Nucleus accumbens (tissue), 56 donors: ENCODE measurements around the gene TMPRSS4.

ENCODE experiments used
- DNase-seq, 56 donors: peaks; one replicate each; lab custom pipeline; 2025; lab: John Stamatoyannopoulos, UW

TMPRSS4 gene

DNA sequence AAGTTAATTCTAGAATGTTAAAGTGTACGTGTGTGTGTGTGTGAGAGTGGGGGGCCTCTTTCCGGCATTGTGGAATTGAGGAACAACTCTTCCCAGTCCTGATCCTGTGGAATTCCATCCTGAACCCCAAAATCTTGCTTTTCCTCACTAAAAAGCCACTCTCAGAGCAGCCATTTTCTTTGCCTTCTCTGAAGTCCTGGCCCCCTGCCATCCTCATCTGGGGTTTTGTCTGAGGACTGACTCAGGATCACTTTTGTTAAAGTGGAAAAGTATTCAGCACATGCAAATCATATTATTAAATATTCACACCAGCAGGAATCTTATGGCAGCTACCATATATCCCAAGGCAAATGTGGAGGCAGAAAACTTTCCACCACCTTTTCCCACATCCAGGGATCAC, 72.0 kb downstream of the TMPRSS4 start:
- DNase-seq = peak in 2 of 56 donors; percentile 11 to 24

DNA sequence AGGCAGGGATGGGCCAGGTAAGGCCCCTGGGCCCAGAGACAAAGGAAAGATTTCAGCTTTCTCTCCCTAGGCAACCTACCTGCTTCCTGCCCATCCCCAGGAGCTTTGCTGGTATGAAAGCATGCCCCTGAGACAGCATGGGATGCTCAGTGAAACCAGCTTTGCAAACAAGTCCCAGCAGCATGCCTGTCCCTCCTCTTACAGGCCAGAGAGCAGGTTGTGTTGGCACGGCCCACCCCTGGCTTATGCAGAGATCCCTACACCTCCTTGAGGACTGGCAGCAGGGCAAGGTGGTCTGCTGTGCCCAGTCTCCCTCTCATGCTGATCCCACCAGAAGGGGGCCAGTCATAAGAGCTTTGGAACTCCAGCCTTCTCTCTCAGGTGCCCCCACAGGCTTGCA, 72.6 kb downstream of the TMPRSS4 start:
- no peak for DNase-seq

DNA sequence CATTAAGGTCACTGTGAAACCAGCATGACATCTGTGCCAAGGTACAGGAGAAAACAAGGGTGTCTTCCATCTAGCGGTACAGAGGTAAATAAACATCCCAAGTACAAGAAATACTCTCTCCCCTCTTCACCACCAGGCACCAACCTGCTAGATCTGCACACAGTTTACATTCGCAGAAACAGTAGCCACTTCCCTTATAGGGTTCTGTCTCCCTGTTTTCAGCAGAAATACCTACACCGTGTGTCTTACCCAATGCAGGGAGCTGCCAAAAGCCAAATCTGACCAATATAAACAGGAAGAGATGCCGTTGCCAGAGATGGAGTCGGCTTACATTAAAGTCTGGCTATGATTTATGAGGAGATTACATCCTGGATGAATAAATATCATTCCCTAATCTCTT, 74.6 kb downstream of the TMPRSS4 start:
- DNase-seq = no peak

DNA sequence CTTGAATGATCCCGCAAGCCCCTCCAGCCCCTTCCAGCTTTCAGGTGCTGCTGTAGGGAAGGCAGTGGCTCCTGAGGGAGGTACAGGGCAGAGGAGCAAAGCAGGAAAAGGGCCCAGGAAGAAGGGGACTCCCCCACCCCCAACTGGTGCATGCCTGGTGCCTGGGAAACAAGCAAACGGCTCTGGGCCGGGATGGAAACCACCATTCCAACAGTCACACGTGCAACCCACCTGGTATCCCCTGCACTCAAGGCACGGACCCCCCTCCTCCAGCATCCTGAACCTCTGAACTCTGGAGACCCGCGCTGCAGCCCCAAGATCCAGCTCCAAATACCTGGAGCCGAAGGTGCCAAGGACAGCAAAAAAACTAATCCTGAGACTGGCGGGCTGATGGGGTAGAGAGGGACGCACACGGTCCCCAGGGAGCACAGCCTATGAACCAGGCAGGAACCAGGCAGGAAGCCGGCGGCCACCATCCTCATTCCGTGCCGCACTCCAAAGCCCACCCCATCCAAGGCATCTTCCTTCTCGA, 75.2 kb downstream of the TMPRSS4 start:
- no peak for DNase-seq

DNA sequence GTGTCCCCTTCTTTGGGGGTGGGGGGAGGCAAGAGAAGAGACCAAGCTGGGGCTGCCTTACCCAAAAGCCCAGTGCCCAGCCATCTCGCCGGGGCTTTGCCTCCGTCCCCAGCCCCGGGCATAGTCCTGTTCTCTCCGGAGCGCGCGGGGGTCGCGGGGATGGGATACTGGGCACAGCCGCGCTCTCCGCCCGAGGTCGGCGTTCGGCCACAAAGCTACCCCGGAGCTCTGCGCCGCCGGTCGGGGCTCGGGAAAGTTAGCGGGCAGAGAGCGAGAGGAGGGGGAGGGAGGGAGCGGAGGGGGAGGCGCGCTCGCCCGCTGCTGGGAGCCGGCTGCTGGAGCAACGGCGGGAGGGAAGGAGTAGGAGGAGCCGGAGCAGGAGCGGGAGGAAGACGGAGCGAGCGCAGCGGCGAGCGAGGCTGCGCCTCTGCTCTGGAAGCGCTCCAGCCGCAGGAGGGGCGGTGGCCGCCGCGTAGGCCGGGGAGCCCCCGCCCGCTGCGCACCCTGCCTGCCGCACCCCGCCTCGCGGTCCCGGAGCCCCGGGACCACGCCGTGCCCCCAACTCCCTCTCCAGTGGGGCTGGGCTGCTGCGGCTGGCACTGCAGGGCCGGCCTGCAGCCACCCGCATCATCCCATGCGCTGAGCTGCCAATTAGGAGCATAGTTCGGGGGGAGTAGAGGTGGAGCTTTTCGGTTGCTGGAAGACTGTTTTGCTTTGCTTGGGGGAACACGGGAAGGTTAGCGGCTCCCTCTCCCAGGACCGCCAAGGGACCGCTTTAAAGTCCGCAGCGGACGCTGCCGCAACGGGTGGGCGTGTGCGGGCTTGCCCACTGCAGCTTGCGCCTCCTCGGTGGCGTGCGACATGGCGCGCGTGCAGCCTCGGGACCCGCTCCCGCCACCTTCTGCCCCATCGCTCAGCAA, 75.9 kb downstream of the TMPRSS4 start, which contains the start of gene SCN4B:
Gene SCN4B, minus strand, starts transcription at position 272 of the 920 bp plus-strand sequence. Its CDS starts 150 bp downstream, at position 122.
- peak in 45 of 56 donors; percentile 13 to 84 (median 51) for DNase-seq

DNA sequence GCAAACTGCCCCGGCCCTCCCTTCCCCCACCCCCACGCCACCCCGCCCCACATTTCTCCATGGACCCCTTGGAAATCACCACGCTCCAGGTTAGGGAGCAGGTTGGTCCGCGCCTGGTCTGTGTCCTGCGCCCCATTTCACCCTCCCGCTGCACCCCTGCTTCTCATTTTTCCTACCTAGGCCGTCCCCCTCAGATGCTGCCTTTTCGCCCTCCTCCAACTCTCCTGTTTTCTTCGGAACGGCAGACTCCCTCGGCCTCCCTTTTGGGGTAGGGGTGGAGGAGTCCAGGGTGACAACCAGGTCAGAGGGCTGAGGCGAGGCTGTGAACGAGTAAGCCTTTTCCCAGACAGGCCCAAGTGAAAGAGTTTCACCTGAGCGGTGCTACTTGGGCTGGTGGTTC, 76.6 kb downstream of the TMPRSS4 start:
- DNase-seq = no peak

DNA sequence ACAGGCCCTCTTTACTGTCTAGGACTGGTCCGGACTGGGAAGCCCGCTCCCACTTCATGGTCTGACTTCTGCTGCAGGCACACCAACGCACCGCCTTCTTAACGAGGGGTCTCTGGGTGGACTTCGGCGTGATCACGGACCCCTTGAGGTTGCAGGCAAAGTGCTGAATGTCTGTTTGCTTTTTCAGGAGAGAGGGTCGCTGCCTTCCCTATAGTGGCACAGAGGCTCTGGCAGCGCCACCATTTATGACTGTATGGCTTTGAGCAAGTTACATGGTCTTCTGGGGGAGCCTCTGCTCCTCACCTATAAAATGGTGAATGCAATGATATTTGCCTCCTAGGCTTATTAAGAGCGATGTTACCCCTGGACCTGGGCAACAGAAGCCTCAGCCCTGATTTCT, 77.1 kb downstream of the TMPRSS4 start:
- no peak for DNase-seq

DNA sequence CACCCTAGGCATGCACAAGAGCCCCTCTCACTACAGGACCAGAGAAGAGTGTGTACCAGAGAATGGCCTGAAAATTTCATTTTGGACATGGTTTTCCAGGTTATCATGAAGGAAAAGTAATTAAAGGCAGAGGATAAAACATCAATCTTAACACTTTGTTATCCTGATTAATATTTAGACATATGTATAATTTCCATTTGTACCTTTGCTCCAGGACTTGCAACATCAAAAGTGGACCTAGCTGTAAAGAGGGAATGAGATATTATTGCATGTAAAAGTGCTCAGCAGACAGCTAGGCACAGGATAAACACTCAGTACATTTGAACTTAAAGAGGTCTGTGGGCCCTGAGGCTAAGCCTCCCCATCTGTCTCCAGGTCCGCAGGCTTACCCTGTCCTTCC, 77.8 kb downstream of the TMPRSS4 start:
- no peak for DNase-seq

DNA sequence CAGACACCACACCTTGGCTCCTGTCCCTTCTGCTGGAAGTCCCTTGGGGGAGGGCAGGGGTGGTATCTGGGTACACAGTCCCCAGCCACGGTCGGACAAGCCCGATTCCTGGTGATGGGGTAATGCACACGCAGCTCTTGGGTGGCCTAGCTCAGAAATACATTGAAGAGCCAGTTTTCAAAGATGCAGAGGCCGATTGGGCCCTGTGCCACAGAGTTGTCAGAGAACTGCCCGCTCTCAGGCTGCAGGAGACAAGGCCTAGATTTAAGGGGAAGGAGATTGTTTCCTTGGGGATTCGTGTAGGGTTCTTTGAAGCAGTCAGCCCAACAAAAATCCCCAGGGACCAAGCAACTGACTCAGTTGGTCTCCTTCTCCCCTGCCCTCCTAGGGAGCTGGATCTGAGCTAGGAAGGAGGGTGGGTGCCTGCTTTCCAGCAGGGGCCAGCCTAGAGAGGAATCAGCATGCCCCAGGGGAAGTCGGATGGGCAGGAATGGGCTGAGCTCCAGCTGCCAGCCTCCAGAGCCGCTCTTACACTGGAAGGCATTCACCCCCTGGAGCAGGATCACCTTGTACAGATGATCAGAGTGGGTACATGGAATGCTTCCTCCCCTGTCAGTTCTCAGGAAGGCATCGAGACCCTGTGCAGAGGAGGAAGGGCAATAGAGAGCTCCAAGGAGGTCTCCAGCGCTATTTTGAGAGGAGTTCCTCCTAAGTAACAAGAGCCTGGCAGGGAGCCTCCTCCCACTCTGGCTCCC, 79.1 kb downstream of the TMPRSS4 start:
- no peak for DNase-seq

DNA sequence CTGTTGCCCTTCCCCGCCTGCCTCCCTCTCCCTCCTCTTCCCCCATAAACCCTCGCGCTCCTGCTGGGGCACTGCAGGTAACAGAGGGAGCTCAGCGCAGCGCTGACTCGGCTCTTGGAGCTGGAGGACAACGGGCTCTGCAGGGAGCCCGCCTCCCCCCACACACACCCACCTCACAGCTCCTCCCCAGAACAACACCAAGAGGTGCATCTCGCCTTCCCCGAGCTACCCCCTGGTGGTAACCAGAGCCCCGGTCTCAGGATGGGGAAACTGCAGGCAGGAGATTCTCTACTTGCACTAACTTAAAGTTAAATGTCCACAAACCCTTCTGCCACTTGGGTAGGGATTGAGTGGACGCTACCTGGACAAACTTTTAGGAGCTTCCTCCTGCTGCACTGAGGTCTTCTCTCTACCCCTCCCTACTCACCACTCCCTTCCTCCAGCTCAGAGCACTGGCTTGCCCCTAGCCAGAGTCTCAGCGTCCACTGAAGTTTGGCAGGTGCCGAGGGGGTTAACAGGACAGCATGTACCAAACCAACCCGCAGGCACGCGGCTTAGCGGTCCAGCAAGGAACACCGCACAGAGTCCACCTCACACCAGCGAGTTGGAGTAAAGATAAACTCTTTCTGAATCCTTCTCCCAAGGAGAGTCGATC, 79.8 kb downstream of the TMPRSS4 start:
- DNase-seq = peak in 7 of 56 donors; percentile 15 to 50 (median 32)

DNA sequence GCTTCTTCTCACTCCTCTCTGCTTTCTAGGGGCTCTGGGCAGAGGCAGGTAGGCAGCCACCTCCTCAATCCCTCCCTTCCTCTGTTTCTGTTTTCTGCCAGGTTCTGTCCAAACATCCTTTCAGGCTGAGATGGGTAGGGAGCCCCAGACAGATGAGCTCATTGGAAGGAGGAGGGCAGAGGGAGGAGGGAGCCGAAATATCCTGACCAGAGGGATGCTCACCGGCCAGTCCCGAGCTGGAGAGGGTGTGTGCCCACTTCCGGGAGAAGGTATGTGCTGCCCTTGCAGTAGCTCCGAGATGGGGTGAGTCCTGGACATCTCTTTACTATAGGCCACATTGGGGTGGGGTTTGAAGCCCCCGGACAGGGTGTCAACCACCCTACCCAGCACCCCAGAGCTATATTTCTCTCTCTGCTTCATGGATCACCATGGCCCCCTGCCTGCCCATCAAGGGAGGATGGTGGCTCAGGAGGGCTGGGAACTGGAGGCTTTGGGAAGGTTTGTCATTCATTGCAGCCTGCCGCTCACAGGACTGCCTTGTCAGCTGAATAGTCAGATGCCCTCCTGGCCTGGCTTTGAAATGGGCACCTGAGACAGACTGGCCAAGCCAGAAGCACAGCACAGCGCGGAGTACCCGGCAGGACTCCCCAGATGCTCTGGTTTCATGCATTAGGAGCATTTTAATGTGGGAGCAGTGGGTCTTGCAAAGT, 80.5 kb downstream of the TMPRSS4 start:
- DNase-seq = no peak

DNA sequence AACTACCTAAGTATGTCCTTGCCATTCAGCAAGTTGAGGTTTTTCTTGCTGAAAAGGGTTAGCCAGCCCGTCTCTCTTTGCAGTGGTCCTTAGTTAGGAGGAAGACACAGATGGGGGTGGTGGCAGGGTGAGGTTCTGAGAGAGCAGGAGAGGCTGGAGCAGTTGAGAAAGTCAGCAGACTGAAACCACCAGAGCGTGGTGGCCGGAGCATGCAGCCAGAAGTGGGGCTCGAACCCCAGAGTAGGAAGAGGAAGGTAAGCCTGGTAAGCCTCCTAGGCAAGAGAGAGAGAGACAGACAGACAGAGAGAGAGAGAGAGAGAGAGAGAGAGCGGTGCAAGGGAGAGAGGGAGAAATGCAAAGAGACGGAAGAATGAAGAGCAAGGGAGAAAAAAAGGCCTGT, 84.9 kb downstream of the TMPRSS4 start:
- DNase-seq = no peak

DNA sequence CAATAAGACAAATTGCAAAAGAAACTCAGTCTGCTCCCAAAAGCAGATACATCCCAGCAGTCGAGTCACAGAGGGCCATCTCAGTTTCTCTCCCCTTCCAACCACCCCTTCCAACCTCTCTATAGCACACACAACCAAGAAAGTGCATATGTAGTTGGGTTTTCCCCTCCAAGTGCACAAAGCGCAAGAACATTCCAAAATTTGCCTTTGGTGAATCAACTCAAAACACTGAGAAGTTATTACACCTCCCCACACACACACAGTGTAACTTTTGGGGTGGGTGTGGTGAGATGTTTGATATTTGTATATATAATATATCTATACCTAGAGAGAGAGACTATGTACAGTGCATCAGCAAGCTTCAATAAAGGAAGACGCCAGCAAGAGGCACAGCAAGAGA, 86.0 kb downstream of the TMPRSS4 start:
- DNase-seq = no peak

DNA sequence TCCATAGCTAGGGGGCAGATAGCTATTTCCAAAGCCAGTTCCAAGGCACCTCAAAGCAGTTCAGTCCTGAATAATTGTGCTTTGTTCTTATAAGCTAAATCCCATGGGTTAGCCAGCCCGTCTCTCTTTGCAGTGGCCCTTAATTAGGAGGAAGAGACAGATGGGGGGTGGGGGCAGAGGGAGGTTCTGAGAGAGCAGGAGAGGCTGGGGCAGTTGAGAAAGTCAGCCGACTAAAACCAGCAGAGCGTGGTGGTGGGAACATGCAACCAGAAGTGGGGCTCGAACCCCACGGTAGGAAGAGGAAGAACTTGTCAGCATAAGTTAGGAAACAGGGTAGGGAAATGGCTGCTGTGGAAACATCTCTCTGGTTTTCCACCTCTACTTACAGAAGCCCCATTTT, 86.6 kb downstream of the TMPRSS4 start:
- no peak for DNase-seq

DNA sequence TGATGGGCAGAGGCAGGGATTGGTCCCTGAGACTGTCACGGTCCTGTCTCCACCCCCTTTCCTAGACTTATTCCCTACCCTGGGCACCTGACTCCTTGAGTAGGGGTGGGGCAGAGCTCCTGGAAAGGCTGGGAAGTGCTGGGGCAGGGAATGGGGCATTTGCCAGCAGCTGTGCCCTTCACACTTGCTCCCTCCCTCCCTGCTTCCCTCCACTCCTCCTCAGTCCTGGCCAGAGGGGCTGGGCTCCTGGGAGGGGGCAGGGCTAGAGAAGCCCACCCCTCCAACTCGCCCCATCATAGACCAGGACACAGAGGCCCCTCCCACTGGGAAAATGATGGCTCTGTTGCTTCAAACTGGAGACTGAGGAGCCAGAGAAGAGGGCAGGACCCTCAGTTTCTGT, 88.0 kb downstream of the TMPRSS4 start:
- no peak for DNase-seq

DNA sequence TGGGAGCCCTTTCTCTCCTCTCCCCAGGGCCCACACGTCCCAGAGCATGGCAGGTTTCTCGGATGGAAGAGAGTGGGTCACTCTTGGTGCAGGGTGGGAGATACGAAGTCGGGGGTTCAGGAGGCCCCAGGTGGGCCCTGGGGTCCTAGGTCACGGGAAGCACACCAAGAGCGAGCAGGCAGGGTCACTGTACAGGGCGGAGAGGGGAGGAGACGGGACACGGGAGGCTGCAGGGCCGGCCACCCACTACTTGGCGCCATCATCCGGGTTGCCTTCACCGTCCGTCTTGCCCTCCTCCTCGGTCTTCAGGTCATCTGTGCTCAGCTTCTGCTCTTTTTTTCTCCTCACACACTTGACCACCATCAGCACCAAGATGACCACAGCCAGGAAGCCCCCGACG, 89.8 kb downstream of the TMPRSS4 start:
- DNase-seq = no peak

DNA sequence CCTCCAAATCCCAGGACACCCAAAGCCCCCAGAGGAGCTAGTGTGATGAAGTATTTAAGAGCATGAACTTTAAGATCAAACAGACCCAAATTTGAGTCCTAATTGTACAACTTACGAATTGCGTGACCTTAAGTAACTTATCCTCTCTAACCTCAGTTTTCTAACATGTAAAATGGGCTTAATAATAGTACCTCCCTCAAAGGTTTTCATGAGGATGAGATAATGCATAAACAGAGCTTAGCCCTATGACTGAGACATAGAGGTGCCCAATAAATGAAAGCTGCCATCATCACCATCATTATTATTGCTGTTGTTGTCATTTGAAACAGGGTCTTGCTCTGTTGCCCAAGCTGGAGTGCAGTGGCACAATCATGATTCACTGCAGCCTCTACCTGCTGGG, 90.4 kb downstream of the TMPRSS4 start:
- DNase-seq = no peak

DNA sequence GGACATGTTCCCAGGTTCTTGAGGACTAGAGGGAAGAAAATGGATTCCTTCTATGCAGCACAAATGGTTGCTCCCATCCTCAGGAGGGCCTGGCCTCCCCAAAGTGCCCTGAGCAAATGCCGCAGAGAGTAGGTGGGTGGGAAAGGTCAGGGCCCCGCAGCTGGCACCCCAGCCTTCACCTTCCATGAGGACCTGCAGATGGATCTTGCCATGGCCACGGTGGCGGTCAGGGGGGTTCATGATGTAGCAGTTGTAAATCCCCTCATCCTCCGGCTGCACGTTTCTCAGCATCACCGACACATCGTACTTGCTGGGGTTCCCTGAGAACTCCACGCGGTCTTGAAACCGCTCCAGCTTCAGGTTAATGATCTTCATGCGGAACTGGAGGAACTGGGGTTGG, 91.0 kb downstream of the TMPRSS4 start:
- DNase-seq = no peak

DNA sequence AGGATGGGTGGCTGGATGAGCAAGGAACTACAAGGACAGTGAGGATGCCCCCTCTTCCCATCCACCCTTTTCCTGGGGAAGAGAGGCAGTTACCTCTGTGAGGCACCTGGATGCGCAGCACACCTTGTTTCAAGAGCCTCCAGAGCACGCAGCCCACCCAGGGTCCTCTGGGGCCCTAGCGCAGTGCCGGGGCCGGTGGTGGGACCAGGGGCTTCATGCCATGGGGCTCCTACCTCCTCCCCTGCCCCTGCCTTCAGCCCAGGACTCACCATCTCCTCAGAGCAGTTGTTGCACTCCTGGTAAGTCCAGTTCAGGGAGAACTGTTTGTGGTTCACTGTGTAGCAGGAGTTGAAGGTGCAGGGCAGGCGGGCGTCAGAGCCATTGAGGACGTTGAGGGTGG, 91.4 kb downstream of the TMPRSS4 start:
- DNase-seq = no peak

DNA sequence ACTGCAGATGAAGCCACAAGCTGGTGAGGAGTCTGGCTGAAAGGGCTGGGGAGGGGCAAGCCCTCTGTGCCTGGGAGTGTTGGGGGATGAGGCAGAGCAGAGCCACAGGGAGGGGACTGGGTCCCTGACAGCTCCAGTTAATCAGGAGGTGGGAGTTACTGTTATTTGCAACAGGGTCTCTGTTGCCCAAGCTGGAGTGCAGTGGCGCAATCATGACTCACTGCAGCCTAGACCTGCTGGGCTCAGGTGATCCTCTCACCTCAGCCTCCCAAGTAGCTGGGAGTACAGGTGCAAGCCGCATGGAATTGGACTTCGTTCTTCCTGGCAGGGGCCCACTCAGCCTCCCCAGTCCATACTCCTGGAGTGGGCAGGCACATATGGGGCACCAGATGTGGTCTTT, 91.9 kb downstream of the TMPRSS4 start:
- DNase-seq = no peak
